Measurements from ENCODE around the gene SPACA1.

Gene SPACA1

GRCh38 chr6:88048578-88048977 lies 937 bp downstream of the SPACA1 start:
- no peak overlapping the region for H3K4me3 ChIP-seq (replicated peaks; ENCODE audit: low read depth, low read length)
- no peak for TF ChIP-seq CTCF (IDR thresholded peaks at IDR 0.05; ENCODE audit: low read length, missing control alignments)
- DNase-seq (ENCODE audit: low read depth): no peak

GRCh38 chr6:88050140-88050818 lies 2.6 kb downstream of the SPACA1 start:
- peak; percentile 0 for DNase-seq (ENCODE audit: low read depth)
- no peak overlapping the region for H3K4me3 ChIP-seq (replicated peaks; ENCODE audit: low read depth, low read length)
- TF ChIP-seq CTCF (IDR thresholded peaks at IDR 0.05; ENCODE audit: low read length, missing control alignments): no peak

GRCh38 chr6:88059191-88059590 lies 11.6 kb downstream of the SPACA1 start:
- no peak for DNase-seq (ENCODE audit: low read depth)
- no peak overlapping the region for H3K4me3 ChIP-seq (replicated peaks; ENCODE audit: low read depth, low read length)
- TF ChIP-seq CTCF (IDR thresholded peaks at IDR 0.05; ENCODE audit: low read length, missing control alignments): no peak

GRCh38 chr6:88062376-88062775 lies 14.7 kb downstream of the SPACA1 start:
- TF ChIP-seq CTCF (IDR thresholded peaks at IDR 0.05; ENCODE audit: low read length, missing control alignments): no peak
- DNase-seq (ENCODE audit: low read depth): no peak
- H3K4me3 ChIP-seq (replicated peaks; ENCODE audit: low read depth, low read length): no peak overlapping the region

- no peak for DNase-seq (ENCODE audit: low read depth)
- TF ChIP-seq CTCF (IDR thresholded peaks at IDR 0.05; ENCODE audit: low read length, missing control alignments): no peak
- no peak overlapping the region for H3K4me3 ChIP-seq (replicated peaks; ENCODE audit: low read depth, low read length)
These were observed 24.8 kb downstream of the SPACA1 start for GRCh38 chr6:88072462-88072861.

GRCh38 chr6:88074791-88075190 lies 27.1 kb downstream of the SPACA1 start:
- TF ChIP-seq CTCF (IDR thresholded peaks at IDR 0.05; ENCODE audit: low read length, missing control alignments): no peak
- no peak for DNase-seq (ENCODE audit: low read depth)
- H3K4me3 ChIP-seq (replicated peaks; ENCODE audit: low read depth, low read length): no peak overlapping the region

GRCh38 chr6:88077305-88077704 lies 29.7 kb downstream of the SPACA1 start:
- H3K4me3 ChIP-seq (replicated peaks; ENCODE audit: low read depth, low read length): no peak overlapping the region
- no peak for DNase-seq (ENCODE audit: low read depth)
- TF ChIP-seq CTCF (IDR thresholded peaks at IDR 0.05; ENCODE audit: low read length, missing control alignments): no peak

Measured in fibroblast of pulmonary artery (primary cell).